Limb (tissue), 2 donors: Measurements from ENCODE around the gene LY86.

Source experiments
- DNase-seq, 2 donors: peaks; one replicate each; pipeline ENCODE4 v3.0.0-alpha.2; 2016; ENCODE audit errors: extremely low spot score in 2 of 2

Gene LY86

DNA sequence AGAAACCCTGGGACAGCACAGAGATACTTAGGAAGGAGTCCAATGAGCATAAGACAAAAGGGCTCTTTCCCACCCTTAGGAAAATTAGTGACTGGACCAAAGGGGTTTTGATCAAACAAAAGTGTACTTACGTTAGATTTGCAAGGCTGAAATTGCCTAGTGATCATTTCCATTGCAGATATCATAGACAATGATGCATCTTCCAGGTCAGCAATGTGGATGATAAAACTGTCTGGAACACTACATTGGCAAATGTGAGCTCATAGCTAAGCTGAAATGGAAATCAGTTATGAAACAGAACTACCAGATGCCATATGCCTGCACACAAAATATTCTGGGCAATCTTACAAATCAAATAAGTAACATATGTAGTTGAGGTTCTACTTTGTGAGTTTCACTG lies 34.0 kb downstream of the LY86 start:
- DNase-seq: no peak

GRCh38 chr6:6623553-6623952 lies 35.0 kb downstream of the LY86 start:
- DNase-seq: no peak

DNA sequence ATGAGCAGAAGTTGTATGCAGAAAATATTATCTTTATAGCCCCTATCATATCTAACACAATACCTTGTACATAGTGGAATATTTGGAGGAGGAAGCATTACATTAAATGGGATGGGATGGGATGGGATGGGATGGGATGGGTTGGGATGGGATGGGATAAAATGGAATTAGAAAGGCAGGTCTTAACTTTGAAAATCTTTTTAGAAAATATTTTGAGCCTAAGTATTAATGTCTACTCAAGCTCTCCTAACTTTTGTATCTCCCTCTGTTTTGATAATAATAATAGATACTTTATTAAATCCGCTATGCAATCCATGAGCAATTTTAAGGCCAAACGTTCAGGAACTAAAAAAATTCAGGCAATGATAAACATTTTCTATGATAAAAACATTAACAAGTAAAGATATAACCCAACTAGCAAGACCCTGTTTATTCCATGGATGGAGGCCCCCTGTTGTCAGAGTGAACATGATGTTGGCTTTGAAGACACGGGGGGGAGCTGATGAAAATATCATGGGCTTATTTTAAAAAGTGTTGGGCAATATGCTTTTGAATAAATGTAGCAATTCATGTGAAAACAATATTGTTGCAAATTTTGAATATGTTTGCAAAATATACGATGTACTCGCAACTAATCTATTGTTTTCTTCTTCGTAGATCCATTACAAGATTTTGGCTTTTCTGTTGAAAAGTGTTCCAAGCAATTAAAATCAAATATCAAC lies 35.9 kb downstream of the LY86 start:
- DNase-seq: no peak

DNA sequence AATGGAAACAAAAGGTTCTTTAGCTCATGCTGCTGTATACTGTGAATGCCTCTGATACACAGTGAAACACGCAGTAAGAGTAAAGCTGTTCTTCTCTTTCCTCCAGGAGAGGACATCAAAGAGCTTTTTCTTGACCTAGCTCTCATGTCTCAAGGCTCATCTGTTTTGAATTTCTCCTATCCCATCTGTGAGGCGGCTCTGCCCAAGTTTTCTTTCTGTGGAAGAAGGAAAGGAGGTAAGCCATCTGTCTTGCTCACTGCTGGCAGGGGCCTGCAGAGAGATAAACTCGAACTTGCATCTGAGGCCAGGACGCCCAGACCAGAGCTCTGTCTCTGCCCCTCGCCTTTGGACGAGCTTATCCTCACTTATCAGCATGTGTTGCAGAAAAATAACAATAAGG lies 37.7 kb downstream of the LY86 start:
- DNase-seq: no peak

GRCh38 chr6:6629402-6629801 lies 40.9 kb downstream of the LY86 start:
- DNase-seq: no peak

DNA sequence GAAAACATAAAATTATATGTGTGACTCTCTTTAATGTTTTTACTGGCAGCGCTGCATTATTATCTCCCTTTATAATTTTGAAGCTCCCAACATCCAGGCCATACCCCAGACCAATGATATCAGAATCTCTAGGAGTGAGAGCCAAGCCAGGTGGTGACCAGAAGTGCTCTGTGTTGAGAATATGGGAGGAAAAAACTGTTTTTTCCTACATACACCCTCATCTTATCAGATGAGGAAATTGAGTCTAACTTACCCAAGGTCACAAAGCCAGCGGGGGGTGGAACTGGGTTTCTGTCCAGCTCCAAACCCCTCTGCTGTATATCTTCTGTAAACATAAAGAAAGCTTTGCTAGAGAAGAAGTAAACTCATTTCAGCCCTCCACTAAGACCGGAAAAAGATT lies 42.5 kb downstream of the LY86 start:
- DNase-seq: no peak

DNA sequence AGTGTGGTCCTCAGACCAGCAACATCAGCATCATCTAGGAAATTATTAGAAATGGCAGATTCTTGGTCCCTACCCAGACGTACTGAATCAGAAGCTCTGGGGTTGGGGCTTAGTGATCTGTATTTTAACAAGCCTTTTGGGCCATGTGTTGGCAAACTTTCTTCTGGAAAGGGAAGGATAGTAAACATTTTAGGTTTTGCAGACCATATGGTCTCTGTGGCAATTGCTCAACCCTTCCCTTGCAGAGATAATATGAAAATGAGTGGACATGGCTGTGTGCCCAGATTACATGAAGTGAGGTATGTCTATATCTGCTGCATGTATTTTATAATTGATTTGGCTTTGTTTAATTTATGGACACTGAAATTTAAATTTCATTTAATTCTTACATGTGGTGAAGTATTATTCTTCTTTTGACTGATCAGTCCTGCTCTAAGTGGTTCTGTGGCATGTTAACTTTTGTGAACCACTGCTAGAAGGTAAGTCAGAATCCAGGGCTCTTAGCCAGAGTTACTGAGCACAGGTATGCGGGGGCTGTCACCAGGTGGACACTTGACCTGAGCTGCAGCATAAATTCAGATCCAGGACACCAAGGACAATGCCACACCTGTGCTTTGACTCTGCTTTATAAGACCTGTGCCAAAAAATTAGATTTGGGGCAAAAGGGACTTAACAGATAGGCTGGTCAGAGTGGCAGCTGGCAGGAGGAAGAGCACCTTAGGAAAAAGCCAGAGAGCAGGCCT lies 43.2 kb downstream of the LY86 start:
- no peak for DNase-seq

GRCh38 chr6:6633898-6634734 lies 45.6 kb downstream of the LY86 start:
- no peak for DNase-seq

GRCh38 chr6:6634735-6635075 lies 46.2 kb downstream of the LY86 start:
- no peak for DNase-seq

DNA sequence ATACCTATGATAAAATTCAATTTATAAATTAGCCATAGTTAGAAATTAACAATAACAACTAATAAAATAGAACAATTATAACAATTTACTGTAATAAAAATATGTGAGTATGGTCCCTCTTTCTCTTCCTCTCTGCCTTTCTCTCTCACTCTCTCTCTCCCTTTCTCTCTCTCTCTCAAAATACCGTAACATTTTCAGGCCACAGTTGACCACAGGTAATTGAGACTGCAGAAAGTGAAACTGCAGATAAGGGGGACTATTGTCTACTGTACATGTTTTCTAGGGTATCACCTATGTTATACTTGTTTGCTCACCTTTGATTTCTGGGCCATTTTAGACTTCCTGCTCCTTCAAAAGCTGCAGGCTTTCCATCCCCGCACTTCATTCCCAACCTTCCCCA lies 46.8 kb downstream of the LY86 start:
- no peak for DNase-seq

- no peak for DNase-seq
Observed at GRCh38 chr6:6635869-6636268, 47.3 kb downstream of the LY86 start.

DNA sequence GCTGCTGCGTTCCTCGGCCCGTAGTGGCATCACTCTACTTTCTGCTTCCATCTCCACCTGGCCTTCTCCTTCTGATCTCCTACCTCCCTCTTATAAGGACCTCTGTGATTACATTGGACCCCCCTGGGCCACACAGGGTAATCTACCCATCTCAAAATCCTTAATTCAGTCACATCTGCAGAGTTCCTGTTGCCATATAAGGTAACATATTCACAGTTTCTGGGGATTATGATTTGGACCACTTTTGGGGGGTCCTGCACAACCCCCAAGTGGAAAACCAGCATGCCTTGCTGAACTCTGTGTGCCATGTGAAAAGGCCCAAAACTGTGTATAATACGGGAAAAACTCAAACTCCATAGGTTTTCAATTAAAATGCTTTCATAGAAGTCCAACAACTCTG lies 51.1 kb downstream of the LY86 start:
- no peak for DNase-seq

DNA sequence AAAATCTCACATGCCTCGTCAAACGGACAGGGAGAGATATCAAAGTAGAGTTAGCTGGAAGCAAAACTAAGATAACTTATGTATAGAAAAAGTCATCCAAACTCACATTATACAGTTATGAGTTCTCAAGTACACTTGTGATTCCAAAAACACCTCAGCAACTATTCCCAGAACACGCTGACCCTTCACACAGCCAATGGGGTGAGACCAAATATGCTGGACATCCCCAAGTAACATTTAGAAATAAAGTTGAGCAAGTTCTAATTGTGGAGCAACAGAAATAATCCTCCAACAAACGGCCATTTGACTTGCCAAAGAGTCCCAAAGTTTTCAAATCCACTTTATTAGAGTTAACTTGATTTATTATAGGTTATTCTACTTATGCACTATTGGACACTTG lies 52.4 kb downstream of the LY86 start:
- DNase-seq: no peak

GRCh38 chr6:6643398-6643797 lies 54.9 kb downstream of the LY86 start:
- DNase-seq: no peak

DNA sequence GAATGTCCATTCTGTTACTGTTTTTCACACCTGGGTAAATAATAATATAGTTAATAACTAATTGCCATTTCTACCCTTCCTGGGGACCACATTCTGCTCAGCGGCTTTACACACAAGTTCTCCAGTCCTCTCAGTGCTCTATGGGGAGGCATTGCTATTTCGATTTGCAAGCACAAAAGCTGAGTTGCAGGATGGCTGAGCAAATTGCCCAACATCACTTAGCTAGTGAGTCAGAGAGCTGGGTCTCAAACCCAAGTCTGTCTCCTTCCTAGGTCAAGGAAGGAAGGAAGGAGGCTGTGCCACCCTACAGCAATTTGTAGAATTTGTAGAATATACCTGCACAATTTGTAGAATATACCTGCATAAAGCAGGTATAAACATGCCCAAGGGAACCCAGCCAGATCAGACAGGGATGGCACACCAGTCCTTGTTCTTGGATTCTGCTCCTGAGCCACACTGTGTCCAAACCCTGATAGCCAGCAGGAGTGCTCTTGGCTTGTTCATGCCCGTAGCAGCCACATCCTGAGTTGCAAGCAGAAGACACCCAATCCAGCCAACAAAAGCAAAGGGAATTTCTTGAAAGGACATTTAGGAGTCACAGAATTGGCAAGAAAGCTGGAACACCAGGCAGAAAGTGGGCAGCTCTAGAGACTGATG lies 56.9 kb downstream of the LY86 start:
- no peak for DNase-seq

DNA sequence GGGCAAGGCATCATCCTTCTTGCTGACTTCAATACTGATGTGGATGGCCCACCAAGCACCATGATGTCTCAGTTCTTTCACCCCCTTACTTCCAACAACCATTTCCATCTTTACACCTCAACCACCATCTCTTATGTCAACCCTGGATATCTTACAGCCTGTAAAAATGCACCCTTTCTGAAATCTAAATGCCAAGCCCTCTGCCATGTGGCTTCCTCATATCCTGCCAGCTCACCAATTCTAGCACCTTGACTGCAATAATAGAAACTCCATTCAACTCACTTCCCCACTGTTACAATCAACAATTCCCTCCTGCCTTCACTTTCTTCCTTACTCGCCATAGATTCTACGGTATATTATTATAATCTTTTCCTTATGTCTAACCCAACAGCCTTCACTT lies 57.9 kb downstream of the LY86 start:
- no peak for DNase-seq

- no peak for DNase-seq
Observed at GRCh38 chr6:6646859-6647258, 58.3 kb downstream of the LY86 start.

DNA sequence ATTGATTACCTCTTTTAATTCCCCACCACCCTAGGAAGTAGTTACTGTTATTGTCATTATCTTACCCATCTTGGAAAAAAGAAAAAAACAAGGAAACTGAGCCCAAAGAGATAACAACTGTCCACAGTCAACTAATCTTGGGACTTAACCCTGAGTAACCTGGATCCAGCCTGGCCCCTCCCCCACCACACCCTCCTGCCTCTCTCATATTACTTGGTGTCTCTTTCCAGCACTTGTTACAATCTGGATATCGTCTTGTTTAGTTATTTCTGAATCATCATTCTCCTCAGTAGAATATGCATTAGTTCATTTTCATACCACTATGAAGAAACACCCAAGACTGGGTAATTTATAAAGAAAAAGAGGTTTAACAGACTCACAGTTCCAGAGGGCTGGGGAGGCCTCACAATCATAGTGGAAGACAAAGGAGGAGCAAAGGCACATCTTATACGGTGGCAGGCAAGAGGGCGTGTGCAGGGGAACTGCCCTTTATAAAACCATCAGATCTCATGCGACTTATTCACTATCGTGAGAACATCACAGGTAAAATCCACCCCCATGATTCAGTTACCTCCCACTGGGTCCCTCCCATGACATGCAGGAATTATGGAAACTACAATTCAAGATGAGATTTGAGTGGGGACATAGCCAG lies 60.3 kb downstream of the LY86 start:
- DNase-seq: no peak

- no peak for DNase-seq
Observed at GRCh38 chr6:6649824-6650349, 61.4 kb downstream of the LY86 start.

GRCh38 chr6:6650839-6651238 lies 62.3 kb downstream of the LY86 start:
- no peak for DNase-seq

GRCh38 chr6:6651335-6651734 lies 62.8 kb downstream of the LY86 start:
- no peak for DNase-seq
